Activated naive CD4-positive, alpha-beta T cell treated with anti-CD3 and anti-CD28 coated beads, Interleukin-2, amount 10 ng/mL, durations not matched to agents 7 days and 5 days (primary cell): Measurements from ENCODE around the gene SMC2.

Experiments used
- CTCF ChIA-PET: fragments of 350-600 bp; sonication (Branson Sonifier 250); formaldehyde crosslinking; loops from one replicate; lab custom pipeline; 2021; ENCODE audit warnings: antibody characterized with exemption; lab: Charles Lee
- DNase-seq: peaks from one replicate; pipeline ENCODE4 v3.0.0-alpha.2; 2020
- H3K27ac Mint-ChIP-seq: one replicate; pipeline ENCODE4 v1.8.0; 2021; ENCODE audit warnings: mild to moderate bottlenecking, moderate library complexity, mixed read lengths
- H3K27me3 Mint-ChIP-seq: one replicate; pipeline ENCODE4 v1.8.0; 2021; ENCODE audit warnings: mild to moderate bottlenecking, mixed read lengths
- H3K36me3 Mint-ChIP-seq: one replicate; pipeline ENCODE4 v1.8.0; 2021; ENCODE audit warnings: mixed read lengths
- H3K4me1 Mint-ChIP-seq: one replicate; pipeline ENCODE4 v1.8.0; 2021; ENCODE audit warnings: mixed read lengths
- H3K4me3 Mint-ChIP-seq: one replicate; pipeline ENCODE4 v1.8.0; 2021; ENCODE audit warnings: mild to moderate bottlenecking, moderate library complexity, mixed read lengths
- H3K9me3 Mint-ChIP-seq: one replicate; pipeline ENCODE4 v1.8.0; 2021; ENCODE audit warnings: mixed read lengths

The SMC2 gene

DNA sequence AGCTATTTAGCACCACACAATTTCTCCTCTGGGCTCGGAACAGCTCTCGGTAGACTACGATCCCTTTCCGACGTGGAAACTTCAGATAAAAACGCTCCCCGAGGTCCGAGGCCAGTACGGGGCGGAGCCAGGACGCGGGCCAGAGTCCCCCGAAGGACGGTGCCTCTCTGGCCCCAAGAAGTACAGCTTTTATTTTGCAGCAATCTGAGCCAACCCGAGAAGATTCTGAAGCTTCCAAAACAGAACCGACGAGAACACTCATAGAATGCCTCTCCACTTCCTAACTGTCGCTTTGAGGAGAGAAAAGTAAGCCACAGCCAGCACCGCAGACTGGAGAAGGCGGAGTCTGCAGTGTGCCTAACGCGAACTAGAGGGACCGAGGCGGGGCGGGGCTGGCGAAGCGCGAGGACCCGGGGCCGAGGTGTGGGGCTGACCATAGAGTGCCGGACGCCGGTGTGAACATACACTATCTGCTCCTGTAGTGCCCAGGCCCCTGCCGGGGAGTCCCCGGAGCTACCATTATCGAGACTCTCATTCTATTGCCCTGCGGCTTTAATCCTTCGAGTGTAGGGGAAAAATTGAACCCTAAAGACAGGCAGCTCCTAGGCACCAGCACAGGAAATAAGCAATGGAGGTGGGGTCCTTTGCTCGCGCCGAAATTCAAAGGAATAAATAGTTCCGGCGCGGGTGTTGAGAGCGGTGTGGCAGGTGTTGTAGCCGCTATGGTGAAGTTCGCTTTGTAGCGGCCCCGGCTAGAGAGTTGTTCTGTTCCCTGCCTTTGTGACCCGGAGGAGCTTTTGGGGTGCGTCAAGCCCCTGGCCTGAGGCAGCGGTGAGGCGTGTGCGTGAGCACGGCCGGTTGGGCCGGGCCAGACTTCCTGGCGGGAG is at the start of gene SMC2:
Gene SMC2 (plus strand): TSS at position 663 of the 887 bp plus-strand sequence. CDS start 1,076 bp downstream, outside the sequence.
- H3K36me3 Mint-ChIP-seq, result peaks cover 21% of the 10 kb centered on the region
- CTCF ChIA-PET, result no interaction called here
- H3K27me3 Mint-ChIP-seq, result no peaks in the 10 kb centered on the region
- peak within 1 kb of the TSS; percentile 99 for H3K27ac Mint-ChIP-seq
- DNase-seq, result peak; percentile 95
- H3K4me3 Mint-ChIP-seq, result peak within 1 kb of the TSS; percentile 91
- H3K4me1 Mint-ChIP-seq, result peaks cover 62% of the 10 kb centered on the region
- H3K9me3 Mint-ChIP-seq, result no peaks in the 10 kb centered on the region

DNA sequence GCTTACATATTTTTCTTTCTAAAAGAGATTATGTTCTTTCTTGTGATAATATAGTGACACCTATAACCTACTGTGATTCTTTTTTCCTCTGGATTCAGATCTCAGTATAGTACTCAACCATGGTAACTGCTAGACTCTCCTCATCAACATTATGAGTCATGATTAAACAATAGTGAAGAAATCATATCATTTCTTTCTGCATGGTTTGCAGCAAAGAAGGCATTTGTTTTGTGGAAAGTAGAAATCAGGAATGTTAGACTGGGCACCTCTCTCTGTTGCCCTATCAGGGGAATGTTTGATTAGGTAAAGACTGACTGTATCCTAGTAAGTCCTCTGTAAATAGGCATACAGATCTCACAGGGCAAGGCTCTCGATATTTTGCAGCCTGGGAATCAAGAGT is 25.6 kb upstream of the SMC2 start:
- CTCF ChIA-PET, result no interaction called here
- no peak overlapping the region for H3K27ac Mint-ChIP-seq
- no peaks in the 10 kb centered on the region for H3K36me3 Mint-ChIP-seq
- no peak overlapping the region for H3K4me3 Mint-ChIP-seq
- no peaks in the 10 kb centered on the region for H3K4me1 Mint-ChIP-seq
- no peaks in the 10 kb centered on the region for H3K9me3 Mint-ChIP-seq
- no peak for DNase-seq
- H3K27me3 Mint-ChIP-seq, result no peaks in the 10 kb centered on the region

DNA sequence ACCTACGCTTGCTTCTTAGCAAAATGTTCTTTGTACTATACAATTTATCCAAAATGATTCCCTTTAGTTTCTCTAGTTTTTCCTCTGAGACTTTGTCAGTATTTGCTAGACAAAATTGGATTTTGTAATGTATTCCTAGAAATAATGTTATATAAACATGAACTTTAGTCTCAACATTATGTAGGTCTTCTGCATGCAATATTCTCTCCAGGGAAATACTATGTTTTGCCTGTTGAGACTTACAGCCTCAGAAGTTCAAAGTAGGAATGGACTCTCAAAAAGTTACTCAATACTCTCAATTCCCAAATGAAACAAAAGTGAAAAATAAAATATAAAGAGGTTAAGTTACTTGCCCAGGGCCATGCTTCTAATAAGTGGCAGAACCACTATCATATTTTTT is 24.8 kb upstream of the SMC2 start:
- no peaks in the 10 kb centered on the region for H3K9me3 Mint-ChIP-seq
- H3K4me3 Mint-ChIP-seq, result no peak overlapping the region
- no peaks in the 10 kb centered on the region for H3K36me3 Mint-ChIP-seq
- no peak for DNase-seq
- CTCF ChIA-PET, result no interaction called here
- no peak overlapping the region for H3K27ac Mint-ChIP-seq
- no peaks in the 10 kb centered on the region for H3K27me3 Mint-ChIP-seq
- H3K4me1 Mint-ChIP-seq, result no peaks in the 10 kb centered on the region

DNA sequence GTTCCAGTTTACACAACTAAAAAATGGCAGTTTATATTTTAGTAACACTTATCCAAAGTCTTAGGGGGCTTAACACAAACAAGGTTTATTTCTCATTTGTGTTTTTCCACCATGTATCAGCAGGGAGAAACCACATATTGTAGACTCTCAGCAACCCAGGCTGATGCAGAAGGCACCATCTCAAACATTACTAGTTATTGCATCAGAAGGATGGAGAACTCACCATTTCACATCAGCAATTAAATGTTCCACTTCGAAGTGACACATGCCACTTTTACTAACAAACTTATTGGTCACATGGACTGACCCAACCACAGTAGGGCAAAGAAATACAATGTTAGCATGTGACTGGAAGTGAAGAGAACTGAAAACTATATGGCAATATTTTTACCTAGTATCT is 22.5 kb upstream of the SMC2 start:
- H3K9me3 Mint-ChIP-seq, result no peaks in the 10 kb centered on the region
- H3K4me3 Mint-ChIP-seq, result no peak overlapping the region
- H3K27me3 Mint-ChIP-seq, result no peaks in the 10 kb centered on the region
- no peaks in the 10 kb centered on the region for H3K4me1 Mint-ChIP-seq
- DNase-seq, result no peak
- H3K36me3 Mint-ChIP-seq, result no peaks in the 10 kb centered on the region
- CTCF ChIA-PET, result no interaction called here
- H3K27ac Mint-ChIP-seq, result no peak overlapping the region

DNA sequence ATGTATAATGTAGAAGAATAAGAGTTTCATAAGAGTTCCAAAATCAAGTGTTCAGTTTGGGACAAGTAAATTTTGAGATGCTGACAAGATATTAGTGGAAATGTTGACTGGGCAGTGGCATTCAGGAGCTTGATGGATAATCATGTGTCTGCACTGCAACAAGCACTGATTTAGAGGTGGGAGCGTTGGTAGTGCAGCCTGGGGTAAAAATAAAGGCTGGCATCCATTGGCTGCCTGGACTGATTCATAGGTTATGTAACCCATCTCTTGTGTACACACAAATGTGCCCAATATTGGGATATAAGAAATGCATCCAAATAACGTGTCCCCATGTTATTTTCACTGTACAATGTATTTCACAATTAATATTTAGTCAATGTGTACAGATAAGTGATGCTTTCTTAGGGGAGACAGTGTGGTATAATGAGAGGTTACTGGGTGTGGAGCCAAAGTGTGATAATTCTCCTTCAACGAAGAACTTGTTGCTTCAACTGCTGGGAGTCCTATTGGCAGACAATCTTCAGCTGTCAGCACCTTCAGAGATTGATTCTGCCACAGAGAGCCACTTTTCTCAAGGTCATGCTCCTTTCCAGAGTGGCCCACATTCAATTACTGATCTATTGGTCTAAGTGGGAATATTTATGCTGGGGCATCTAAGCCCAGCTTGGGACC is 20.9 kb upstream of the SMC2 start:
- Mint-ChIP-seq H3K36me3 (no peaks in the 10 kb centered on the region), H3K27ac (no peak overlapping the region), H3K9me3 (no peaks in the 10 kb centered on the region), H3K4me3 (no peak overlapping the region), H3K4me1 (no peaks in the 10 kb centered on the region), H3K27me3 (no peaks in the 10 kb centered on the region)
- no peak for DNase-seq
- CTCF ChIA-PET, result no interaction called here

DNA sequence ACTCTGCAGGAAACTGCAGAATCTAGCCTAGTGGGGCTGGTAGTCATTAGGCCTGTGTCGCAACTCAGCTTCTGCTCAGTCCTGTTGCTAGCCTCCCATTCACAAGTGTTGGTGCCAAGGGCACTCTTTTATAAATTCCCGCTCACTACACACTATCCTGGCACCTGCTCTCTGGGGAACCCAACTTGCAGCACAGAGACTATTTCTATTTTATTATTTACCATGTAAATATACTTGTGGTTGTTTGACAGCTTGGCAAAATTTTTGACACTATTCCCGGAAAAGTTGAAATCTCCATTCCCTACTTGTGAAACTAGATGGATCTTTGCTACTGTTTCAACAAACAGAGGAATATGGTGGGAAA is 20.4 kb upstream of the SMC2 start:
- no peak overlapping the region for H3K4me3 Mint-ChIP-seq
- no peaks in the 10 kb centered on the region for H3K36me3 Mint-ChIP-seq
- DNase-seq, result no peak
- no peak overlapping the region for H3K27ac Mint-ChIP-seq
- CTCF ChIA-PET, result no interaction called here
- H3K27me3 Mint-ChIP-seq, result no peaks in the 10 kb centered on the region
- H3K4me1 Mint-ChIP-seq, result no peaks in the 10 kb centered on the region
- H3K9me3 Mint-ChIP-seq, result no peaks in the 10 kb centered on the region

DNA sequence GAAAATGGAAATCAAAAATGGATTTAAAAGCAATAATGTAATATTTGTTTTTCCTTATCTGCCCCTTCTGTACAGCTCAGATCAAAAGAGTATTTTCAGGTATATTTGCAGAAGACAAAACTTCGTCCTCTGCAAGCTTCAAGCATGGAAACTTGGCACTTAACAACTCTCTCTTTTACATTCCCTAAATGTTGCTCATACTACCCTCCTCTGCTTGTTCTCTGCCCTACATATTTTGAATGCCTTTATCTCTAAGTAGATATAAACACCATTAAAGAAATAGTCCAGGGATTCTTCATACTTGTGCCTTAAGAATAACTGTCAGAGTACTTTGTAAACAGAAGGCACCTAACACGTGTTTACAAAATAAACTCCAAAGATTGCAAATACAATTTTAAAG is 19.2 kb upstream of the SMC2 start:
- Mint-ChIP-seq H3K27ac (no peak overlapping the region), H3K36me3 (no peaks in the 10 kb centered on the region), H3K4me1 (no peaks in the 10 kb centered on the region), H3K9me3 (peaks cover 2% of the 10 kb centered on the region), H3K4me3 (no peak overlapping the region), H3K27me3 (no peaks in the 10 kb centered on the region)
- no peak for DNase-seq
- CTCF ChIA-PET, result no interaction called here

DNA sequence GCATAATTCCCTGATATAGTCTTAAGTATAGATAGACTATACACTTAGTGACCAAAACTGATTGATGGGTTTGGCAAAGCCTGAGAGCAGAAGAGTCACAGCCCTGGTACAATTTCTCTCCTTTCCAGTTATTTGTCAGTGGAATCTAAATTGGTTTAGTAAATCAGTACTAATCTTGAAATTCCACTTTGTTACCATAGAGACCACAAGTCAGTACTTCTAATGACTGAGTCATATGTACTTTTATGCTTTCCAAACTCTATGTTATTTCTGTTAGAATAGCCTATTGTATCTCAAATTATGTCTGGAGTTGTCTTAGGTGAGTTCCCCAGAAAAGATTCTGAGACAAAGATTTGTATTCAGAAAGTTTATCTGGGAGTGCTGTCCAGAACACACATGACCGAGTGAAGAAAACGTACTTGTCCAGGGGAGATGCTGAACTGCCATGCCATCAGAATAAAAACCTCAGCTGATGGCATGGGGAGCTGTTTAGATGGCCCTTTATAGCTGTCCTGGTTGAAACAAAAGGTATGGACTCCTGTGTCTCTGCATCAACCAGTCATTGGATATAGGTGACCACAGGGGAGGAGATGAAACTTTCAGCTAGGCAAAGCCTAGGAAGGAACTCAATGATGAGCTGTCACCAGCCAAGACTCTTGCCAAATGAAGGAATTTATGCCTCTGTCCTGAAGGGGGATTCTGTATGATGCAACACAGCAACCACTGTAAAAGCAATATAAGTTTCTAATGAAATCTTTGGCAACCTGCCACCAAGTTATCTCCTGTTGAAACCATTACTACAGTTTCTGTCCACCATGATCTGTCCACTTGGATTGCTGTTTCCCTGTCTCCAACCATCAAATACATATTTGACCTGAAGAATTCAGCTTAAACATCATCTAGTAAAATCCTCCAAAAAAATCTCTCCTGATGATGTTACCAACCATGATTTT is 18.0 kb upstream of the SMC2 start:
- CTCF ChIA-PET, result interaction anchor here (0.7 kb wide), 1 partner anchor 9 kb away, joined by 3 read pairs; no protein-coding TSS in a partner anchor
- H3K4me1 Mint-ChIP-seq, result no peaks in the 10 kb centered on the region
- H3K4me3 Mint-ChIP-seq, result no peak overlapping the region

DNA sequence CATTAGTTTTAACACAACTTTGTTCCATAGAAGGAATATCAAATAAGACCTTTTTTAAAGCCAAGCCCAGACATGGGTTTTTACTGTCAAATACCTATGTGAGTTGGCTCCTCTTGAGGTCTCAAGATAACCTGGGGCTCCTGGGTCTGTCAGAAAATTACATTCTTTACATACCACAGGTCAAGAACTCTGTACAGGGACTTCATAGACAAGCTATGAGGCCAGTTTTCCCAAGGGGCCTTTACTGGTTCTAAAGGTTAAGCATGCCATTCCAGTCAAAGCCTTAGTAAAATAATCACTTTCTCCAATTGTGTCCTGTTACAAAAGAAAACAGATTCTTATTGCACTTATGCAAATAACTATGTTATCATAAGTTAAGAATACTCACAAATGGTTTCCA is 15.5 kb upstream of the SMC2 start:
- Mint-ChIP-seq H3K27me3 (no peaks in the 10 kb centered on the region), H3K27ac (no peak overlapping the region), H3K4me1 (no peaks in the 10 kb centered on the region), H3K36me3 (no peaks in the 10 kb centered on the region), H3K9me3 (peaks cover 3% of the 10 kb centered on the region), H3K4me3 (no peak overlapping the region)
- DNase-seq, result no peak
- CTCF ChIA-PET, result no interaction called here

More for the DNA sequence above, 18.0 kb upstream of the SMC2 start:
- Mint-ChIP-seq H3K27me3 (no peaks in the 10 kb centered on the region), H3K27ac (no peak overlapping the region), H3K36me3 (no peaks in the 10 kb centered on the region), H3K9me3 (peaks cover 2% of the 10 kb centered on the region)
- DNase-seq, result no peak

DNA sequence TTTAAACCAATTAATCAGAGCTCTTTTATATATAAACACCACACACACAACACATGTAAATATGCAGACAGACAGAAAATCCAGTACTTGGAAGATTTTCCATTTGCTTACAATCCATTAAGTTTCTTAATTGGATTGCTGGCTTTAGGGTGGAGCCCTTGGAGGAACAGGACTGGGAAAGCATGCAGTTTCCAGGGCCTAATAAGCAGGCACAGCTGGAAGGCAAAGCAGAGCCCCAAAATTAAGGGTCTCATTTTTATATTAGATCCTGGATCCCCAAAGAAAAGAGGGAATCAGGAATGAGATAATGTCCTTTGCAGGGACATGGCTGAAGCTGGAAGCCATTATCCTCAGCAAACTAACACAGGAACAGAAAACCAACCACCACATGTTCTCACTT is 13.1 kb upstream of the SMC2 start:
- DNase-seq, result no peak
- H3K27ac Mint-ChIP-seq, result no peak overlapping the region
- no peaks in the 10 kb centered on the region for H3K36me3 Mint-ChIP-seq
- no peaks in the 10 kb centered on the region for H3K4me1 Mint-ChIP-seq
- H3K9me3 Mint-ChIP-seq, result peaks cover 3% of the 10 kb centered on the region
- no peak overlapping the region for H3K4me3 Mint-ChIP-seq
- H3K27me3 Mint-ChIP-seq, result no peaks in the 10 kb centered on the region
- CTCF ChIA-PET, result interaction anchor here (0.6 kb wide), 1 partner anchor 544 kb away, joined by 3 read pairs; no protein-coding TSS in a partner anchor

DNA sequence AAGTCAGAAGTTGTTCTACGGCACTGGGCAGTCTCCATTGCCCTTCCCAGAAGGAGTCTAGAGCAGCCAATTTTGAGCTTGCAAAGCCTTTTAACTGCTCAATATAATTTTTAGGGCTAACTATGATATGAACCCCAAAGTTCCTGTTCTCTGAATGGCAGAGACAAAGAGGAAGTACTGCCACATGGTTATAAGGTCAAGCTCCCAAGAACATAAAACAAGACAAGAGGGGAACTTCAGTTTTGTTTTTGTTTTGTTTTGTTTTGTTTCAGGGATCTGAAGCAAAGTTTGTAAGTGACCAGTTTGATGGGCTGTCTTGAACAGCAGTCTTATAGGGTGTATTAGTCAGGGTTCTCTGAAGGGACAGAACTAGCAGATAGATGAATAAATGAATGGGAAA is 11.9 kb upstream of the SMC2 start:
- Mint-ChIP-seq H3K36me3 (no peaks in the 10 kb centered on the region), H3K27ac (no peak overlapping the region), H3K27me3 (no peaks in the 10 kb centered on the region), H3K4me3 (no peak overlapping the region), H3K9me3 (peaks cover 3% of the 10 kb centered on the region), H3K4me1 (no peaks in the 10 kb centered on the region)
- no peak for DNase-seq
- CTCF ChIA-PET, result no interaction called here

DNA sequence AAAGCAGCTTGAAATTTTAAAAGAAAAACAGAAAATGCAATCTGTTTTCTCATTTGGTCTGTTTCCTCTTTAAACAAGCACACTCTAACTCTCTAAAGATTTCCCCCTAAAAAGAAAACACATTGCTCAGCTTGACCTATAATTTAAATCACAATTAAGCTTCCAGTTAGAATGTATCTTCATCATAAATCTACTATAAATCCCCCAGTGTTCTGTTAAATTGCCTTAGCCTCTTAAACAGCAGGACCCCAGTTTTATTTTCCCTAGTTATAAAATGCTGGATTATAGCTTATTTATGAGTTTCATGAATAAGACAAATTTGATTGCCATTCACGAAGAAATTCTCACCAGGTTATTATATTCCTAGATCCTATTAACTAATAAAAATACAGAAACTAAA is 8.6 kb upstream of the SMC2 start:
- no peak for DNase-seq
- H3K36me3 Mint-ChIP-seq, result no peaks in the 10 kb centered on the region
- no peaks in the 10 kb centered on the region for H3K4me1 Mint-ChIP-seq
- CTCF ChIA-PET, result interaction anchor here (0.8 kb wide), 1 partner anchor 9 kb away, joined by 3 read pairs; no protein-coding TSS in a partner anchor
- peaks cover 2% of the 10 kb centered on the region for H3K9me3 Mint-ChIP-seq
- H3K27me3 Mint-ChIP-seq, result no peaks in the 10 kb centered on the region
- no peak overlapping the region for H3K4me3 Mint-ChIP-seq
- no peak overlapping the region for H3K27ac Mint-ChIP-seq

DNA sequence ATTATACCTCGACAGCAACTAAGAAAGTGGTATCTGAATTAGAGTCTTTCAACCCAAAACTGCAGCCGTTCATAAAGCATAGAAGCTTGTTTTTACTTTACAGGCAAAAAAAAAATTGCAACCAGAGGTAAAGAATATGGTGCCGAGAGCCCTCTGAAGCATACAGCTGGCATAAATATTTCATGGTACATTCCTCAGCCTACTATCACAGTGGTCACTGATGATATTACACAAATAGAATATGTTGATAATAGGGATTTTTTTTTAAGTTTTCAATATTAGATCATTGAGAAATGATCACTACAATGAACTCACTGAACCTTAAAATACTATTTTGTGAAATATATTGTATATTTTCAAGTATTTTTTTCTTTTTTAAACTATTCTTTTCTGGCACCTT is 6.2 kb upstream of the SMC2 start:
- H3K4me1 Mint-ChIP-seq, result peaks cover 17% of the 10 kb centered on the region
- CTCF ChIA-PET, result no interaction called here
- H3K27ac Mint-ChIP-seq, result no peak overlapping the region
- no peaks in the 10 kb centered on the region for H3K27me3 Mint-ChIP-seq
- H3K4me3 Mint-ChIP-seq, result no peak overlapping the region
- no peak for DNase-seq
- H3K9me3 Mint-ChIP-seq, result no peaks in the 10 kb centered on the region
- no peaks in the 10 kb centered on the region for H3K36me3 Mint-ChIP-seq

DNA sequence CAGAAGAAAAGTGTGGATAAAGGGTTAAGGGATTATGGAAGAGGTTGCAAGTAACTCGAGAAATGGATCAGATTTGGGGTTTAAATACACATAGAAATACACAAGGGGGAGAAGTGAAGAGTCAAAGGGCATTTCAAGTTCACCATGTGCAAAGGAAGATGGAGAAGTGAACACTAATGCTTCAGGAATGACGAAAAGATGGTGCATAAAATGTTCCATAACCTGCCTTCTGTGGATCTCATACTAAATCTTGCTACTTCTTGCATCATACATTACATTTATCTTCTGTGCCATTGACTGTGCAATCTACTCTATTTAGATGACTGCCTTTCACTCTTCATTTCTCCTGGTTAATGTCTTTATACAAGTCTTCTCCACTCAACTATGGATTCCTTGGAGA is 5.7 kb upstream of the SMC2 start:
- Mint-ChIP-seq H3K4me1 (peaks cover 23% of the 10 kb centered on the region), H3K9me3 (no peaks in the 10 kb centered on the region)

More for the DNA sequence above, 5.7 kb upstream of the SMC2 start:
- Mint-ChIP-seq H3K27ac (no peak overlapping the region), H3K27me3 (no peaks in the 10 kb centered on the region), H3K4me3 (no peak overlapping the region), H3K36me3 (no peaks in the 10 kb centered on the region)
- CTCF ChIA-PET, result no interaction called here
- DNase-seq, result no peak
